PC-9 (cell line): Measurements from ENCODE around the gene LTBP3.

Experiments
- EZH2 ChIP-seq: fragments of 200-600 bp; sonication (generic); IDR thresholded peaks from 2 replicates; pipeline ENCODE4 v1.8.0; 2017; ENCODE audit warnings: antibody characterized with exemption, low read depth
- TF ChIP-seq, protein P1 (sequence below): fragments of 200-600 bp; sonication (generic); conservative IDR thresholded peaks from 2 replicates; pipeline ENCODE4 v1.6.1; 2017; ENCODE audit warnings: mixed run types, antibody characterized with exemption, mild to moderate bottlenecking, moderate library complexity

- TF ChIP-seq, protein P1, sequence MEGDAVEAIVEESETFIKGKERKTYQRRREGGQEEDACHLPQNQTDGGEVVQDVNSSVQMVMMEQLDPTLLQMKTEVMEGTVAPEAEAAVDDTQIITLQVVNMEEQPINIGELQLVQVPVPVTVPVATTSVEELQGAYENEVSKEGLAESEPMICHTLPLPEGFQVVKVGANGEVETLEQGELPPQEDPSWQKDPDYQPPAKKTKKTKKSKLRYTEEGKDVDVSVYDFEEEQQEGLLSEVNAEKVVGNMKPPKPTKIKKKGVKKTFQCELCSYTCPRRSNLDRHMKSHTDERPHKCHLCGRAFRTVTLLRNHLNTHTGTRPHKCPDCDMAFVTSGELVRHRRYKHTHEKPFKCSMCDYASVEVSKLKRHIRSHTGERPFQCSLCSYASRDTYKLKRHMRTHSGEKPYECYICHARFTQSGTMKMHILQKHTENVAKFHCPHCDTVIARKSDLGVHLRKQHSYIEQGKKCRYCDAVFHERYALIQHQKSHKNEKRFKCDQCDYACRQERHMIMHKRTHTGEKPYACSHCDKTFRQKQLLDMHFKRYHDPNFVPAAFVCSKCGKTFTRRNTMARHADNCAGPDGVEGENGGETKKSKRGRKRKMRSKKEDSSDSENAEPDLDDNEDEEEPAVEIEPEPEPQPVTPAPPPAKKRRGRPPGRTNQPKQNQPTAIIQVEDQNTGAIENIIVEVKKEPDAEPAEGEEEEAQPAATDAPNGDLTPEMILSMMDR = no peak
- TF ChIP-seq EZH2 = no peak
Measured at GRCh38 chr11:65538915-65539743, 19.0 kb downstream of the LTBP3 start.
